Peyer's patch (tissue), 4 donors: ENCODE measurements around the gene XBP1.

Experiments
- POLR2A ChIP-seq, 2 donors: fragments of 450-650 bp; IDR thresholded peaks; one replicate each; pipeline ENCODE4 v1.5.1; 2017; ENCODE audit warnings: antibody characterized with exemption in 2 of 2, mild to moderate bottlenecking in 2 of 2, moderate library complexity in 2 of 2
- TF ChIP-seq, protein P1 (sequence below), 6 experiments: fragments of 450-650 bp in 4 of 6; fragments of 200-600 bp in 2 of 6; sonication (generic) in 1 of 6; IDR thresholded peaks; one replicate each; pipeline ENCODE4 v1.5.1; 2017 to 2019; ENCODE audit warnings: antibody characterized with exemption in 6 of 6, mild to moderate bottlenecking in 3 of 6, moderate library complexity in 1 of 6

- TF ChIP-seq, protein P1, sequence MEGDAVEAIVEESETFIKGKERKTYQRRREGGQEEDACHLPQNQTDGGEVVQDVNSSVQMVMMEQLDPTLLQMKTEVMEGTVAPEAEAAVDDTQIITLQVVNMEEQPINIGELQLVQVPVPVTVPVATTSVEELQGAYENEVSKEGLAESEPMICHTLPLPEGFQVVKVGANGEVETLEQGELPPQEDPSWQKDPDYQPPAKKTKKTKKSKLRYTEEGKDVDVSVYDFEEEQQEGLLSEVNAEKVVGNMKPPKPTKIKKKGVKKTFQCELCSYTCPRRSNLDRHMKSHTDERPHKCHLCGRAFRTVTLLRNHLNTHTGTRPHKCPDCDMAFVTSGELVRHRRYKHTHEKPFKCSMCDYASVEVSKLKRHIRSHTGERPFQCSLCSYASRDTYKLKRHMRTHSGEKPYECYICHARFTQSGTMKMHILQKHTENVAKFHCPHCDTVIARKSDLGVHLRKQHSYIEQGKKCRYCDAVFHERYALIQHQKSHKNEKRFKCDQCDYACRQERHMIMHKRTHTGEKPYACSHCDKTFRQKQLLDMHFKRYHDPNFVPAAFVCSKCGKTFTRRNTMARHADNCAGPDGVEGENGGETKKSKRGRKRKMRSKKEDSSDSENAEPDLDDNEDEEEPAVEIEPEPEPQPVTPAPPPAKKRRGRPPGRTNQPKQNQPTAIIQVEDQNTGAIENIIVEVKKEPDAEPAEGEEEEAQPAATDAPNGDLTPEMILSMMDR (IDR thresholded peaks at IDR 0.05): no peak
- no peak for TF ChIP-seq POLR2A (IDR thresholded peaks at IDR 0.05)
Measured at GRCh38 chr22:28780296-28780695, 20.1 kb downstream of the XBP1 start.
